ENCODE data around the gene ZBTB44.

GRCh38 chr11:130194241-130195023 is 120.3 kb downstream of the ZBTB44 start:
- TF ChIP-seq POLR2AphosphoS5 (IDR thresholded peaks at IDR 0.05; ENCODE audit: borderline replicate concordance, low read depth, low read length) = no peak
- no peak for TF ChIP-seq EZH2 (IDR thresholded peaks at IDR 0.05)
